ENCODE measurements around the gene SPTBN2. TPM values are rescaled to one million over a fixed set of nuclear protein-coding genes. Genes with fewer than 3 reads are reported as not detected.

SPTBN2 gene
- total and polyA plus RNA-seq, 2 of the 8 experiments (the other 6 are each of a cell fraction or from before 2014, with no cell fraction given) = 19.1 to 69.0 TPM

DNA sequence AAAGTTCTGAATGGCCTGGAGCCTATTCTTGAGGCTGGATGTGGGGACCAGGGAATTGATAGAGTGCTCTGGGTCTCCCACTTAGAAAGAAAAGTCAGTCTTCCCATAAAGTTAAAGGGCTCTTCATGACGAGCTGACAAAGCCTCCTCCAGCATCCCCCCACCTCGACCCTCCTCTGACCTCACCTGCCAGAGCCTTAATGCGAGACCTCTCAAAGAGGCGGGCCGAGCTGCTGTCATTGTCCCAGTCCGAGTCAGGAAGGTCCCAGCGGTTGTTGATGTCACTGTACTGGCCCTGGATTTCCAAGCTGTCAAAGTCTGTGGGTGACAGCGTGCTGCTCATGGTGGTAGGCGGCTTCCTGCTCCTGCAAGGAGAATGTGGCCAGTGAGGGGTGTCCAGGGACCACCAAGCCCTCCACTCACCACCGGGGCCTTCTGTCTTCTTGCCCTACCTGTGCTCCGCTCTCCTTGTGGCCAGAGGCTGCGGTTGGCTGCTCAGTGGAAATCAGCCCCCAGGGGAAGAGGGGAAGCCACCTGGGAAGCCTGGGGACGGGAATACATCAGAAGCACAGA lies 8.0 kb downstream of the SPTBN2 start (continued):
- TF ChIP-seq SRF (IDR thresholded peaks at IDR 0.05; ENCODE audit: low read depth, low read length) = no peak
- no peak for TF ChIP-seq TEAD4 (IDR thresholded peaks at IDR 0.05; ENCODE audit: low read depth, low read length)
- no peak for TF ChIP-seq TAF7 (optimal IDR thresholded peaks at IDR 0.05; ENCODE audit: borderline replicate concordance, low read depth, low read length)
- no peak for TF ChIP-seq BACH1 (IDR thresholded peaks at IDR 0.05; ENCODE audit: low read length)
- TF ChIP-seq EP300 (IDR thresholded peaks at IDR 0.05; ENCODE audit: borderline replicate concordance in 1 of 2, low read depth in 2 of 2, low read length in 2 of 2) = no peak
- TF ChIP-seq SIX5 (IDR thresholded peaks at IDR 0.05; ENCODE audit: low read depth, low read length) = no peak
- no peak for TF ChIP-seq RNF2 (IDR thresholded peaks at IDR 0.05; ENCODE audit: borderline replicate concordance, low read depth, low read length, missing control alignments, poor library complexity, severe bottlenecking)
- no peak for TF ChIP-seq KDM5A (IDR thresholded peaks at IDR 0.05; ENCODE audit: low read length)

Data from H1 (cell line).